Ascending aorta (tissue), 2 donors: Measurements from ENCODE around the gene PSMB2. TPM values are rescaled to one million over a fixed set of nuclear protein-coding genes. Genes with fewer than 3 reads are reported as not detected.

ENCODE experiments used
- DNase-seq, 2 donors: peaks; one replicate each; pipeline ENCODE4 v3.0.0-alpha.2; 2019; ENCODE audit warnings: low spot score in 2 of 2
- H3K27ac ChIP-seq, 2 donors: fragments of 200-600 bp; sonication (generic); one replicate each; pipeline ENCODE4 v1.5.1; 2016 to 2017; ENCODE audit warnings: mild to moderate bottlenecking in 1 of 2
- H3K27me3 ChIP-seq: fragments of 200-600 bp; sonication (generic); one replicate; pipeline ENCODE4 v1.5.1; 2017
- H3K36me3 ChIP-seq, 2 donors: fragments of 200-600 bp; sonication (generic); one replicate each; pipeline ENCODE4 v1.5.1; 2016
- H3K4me1 ChIP-seq, 2 donors: fragments of 200-600 bp; sonication (generic); one replicate each; pipeline ENCODE4 v1.5.1; 2016 to 2017; ENCODE audit warnings: mild to moderate bottlenecking in 1 of 2
- H3K4me3 ChIP-seq, 2 donors: fragments of 200-600 bp; sonication (generic); one replicate each; pipeline ENCODE4 v1.5.1; 2016 to 2017; ENCODE audit warnings: mild to moderate bottlenecking in 1 of 2
- H3K9me3 ChIP-seq, 2 donors: fragments of 200-600 bp; sonication (generic); one replicate each; pipeline ENCODE4 v1.5.1; 2016
- CTCF ChIP-seq, 3 experiments: fragments of 200-600 bp in 2 of 3; fragments of 450-650 bp in 1 of 3; sonication (generic) in 2 of 3; IDR thresholded peaks; one replicate each; pipeline ENCODE4 v1.5.1; 2016 to 2019; ENCODE audit warnings: antibody characterized with exemption in 3 of 3, mild to moderate bottlenecking in 1 of 3, moderate library complexity in 1 of 3
- intact Hi-C: fragments of 100-400 bp; cut with DNase I; formaldehyde crosslinking; loops from one replicate; pipeline ENCODE4 v1.15.1; 2023
- total RNA-seq: library from RNA; depleted of rRNA; stranded (reverse); fragments of >200 nt; gene quantifications from one replicate; pipeline ENCODE4 v1.1.0, GENCODE V29; 2016

PSMB2 gene
- total RNA-seq, 1 donor from 2014 or later = 54.0 TPM

- H3K27me3 ChIP-seq = peaks cover 10% of the 10 kb centered on the region
- no peak for TF ChIP-seq CTCF (IDR thresholded peaks at IDR 0.05)
- intact Hi-C loops = loop anchor here (2.0 kb wide), 2 partner anchors 157 to 205 kb away; no protein-coding TSS in a partner anchor
- H3K4me3 ChIP-seq = no peak overlapping the region
- peaks cover 0 to 10% of the 10 kb centered on the region in 2 donors for H3K4me1 ChIP-seq
- H3K27ac ChIP-seq = no peak overlapping the region
- no peaks in the 10 kb centered on the region for H3K9me3 ChIP-seq
- DNase-seq = no peak
- H3K36me3 ChIP-seq = peaks cover 0 to 15% of the 10 kb centered on the region in 2 donors
These were observed 71.4 kb downstream of the PSMB2 start for GRCh38 chr1:35569936-35570335.

GRCh38 chr1:35568975-35569395 lies 72.3 kb downstream of the PSMB2 start:
- Histone ChIP-seq H3K9me3 (no peaks in the 10 kb centered on the region), H3K27me3 (peaks cover 10% of the 10 kb centered on the region), H3K4me1 (peaks cover 0 to 10% of the 10 kb centered on the region in 2 donors), H3K4me3 (no peak overlapping the region), H3K27ac (no peak overlapping the region), H3K36me3 (peaks cover 0 to 18% of the 10 kb centered on the region in 2 donors)
- intact Hi-C loops = loop anchor here (2.0 kb wide), 2 partner anchors 158 to 206 kb away; no protein-coding TSS in a partner anchor
- peak; percentile 62 to 75 (median 74) for TF ChIP-seq CTCF (IDR thresholded peaks at IDR 0.05)
- DNase-seq = no peak

GRCh38 chr1:35567947-35568558 lies 73.3 kb downstream of the PSMB2 start:
- peaks cover 0 to 6% of the 10 kb centered on the region in 2 donors for H3K4me1 ChIP-seq
- peaks cover 6% of the 10 kb centered on the region for H3K27me3 ChIP-seq
- no peaks in the 10 kb centered on the region for H3K9me3 ChIP-seq
- H3K36me3 ChIP-seq = peaks cover 9 to 27% of the 10 kb centered on the region in 2 donors
- intact Hi-C loops = loop anchor here (2.0 kb wide), 2 partner anchors 159 to 207 kb away; no protein-coding TSS in a partner anchor
- DNase-seq = no peak
- no peak overlapping the region for H3K27ac ChIP-seq
- no peak overlapping the region for H3K4me3 ChIP-seq
- no peak for TF ChIP-seq CTCF (IDR thresholded peaks at IDR 0.05)

- no peak for TF ChIP-seq CTCF (IDR thresholded peaks at IDR 0.05)
- intact Hi-C loops = no loop called here
- DNase-seq = no peak
- Histone ChIP-seq H3K27ac (no peak overlapping the region), H3K4me3 (no peak overlapping the region), H3K36me3 (peaks cover 10 to 38% of the 10 kb centered on the region in 2 donors), H3K4me1 (peaks cover 0 to 10% of the 10 kb centered on the region in 2 donors), H3K9me3 (no peaks in the 10 kb centered on the region), H3K27me3 (no peaks in the 10 kb centered on the region)
These were observed 75.6 kb downstream of the PSMB2 start for GRCh38 chr1:35565742-35566133.

GRCh38 chr1:35564884-35565741 lies 76.2 kb downstream of the PSMB2 start:
- H3K36me3 ChIP-seq = peaks cover 10 to 38% of the 10 kb centered on the region in 2 donors
- DNase-seq = no peak
- no peak overlapping the region for H3K27ac ChIP-seq
- H3K27me3 ChIP-seq = no peaks in the 10 kb centered on the region
- no peaks in the 10 kb centered on the region for H3K9me3 ChIP-seq
- H3K4me1 ChIP-seq = peaks cover 2 to 16% of the 10 kb centered on the region in 2 donors
- peak in 1 of 3 experiments; percentile 15 for TF ChIP-seq CTCF (IDR thresholded peaks at IDR 0.05)
- intact Hi-C loops = loop anchor here (1.0 kb wide), 1 partner anchor 114 kb away; no protein-coding TSS in a partner anchor
- no peak overlapping the region for H3K4me3 ChIP-seq
